Measurements from ENCODE around the gene TMPRSS5. TPM values are rescaled to one million over a fixed set of nuclear protein-coding genes. Genes with fewer than 3 reads are reported as not detected.

Gene TMPRSS5
- polyA plus RNA-seq, 1 donor (not counting 4 experiments of a cell fraction or from before 2014, with no cell fraction given): 0.04 TPM

DNA sequence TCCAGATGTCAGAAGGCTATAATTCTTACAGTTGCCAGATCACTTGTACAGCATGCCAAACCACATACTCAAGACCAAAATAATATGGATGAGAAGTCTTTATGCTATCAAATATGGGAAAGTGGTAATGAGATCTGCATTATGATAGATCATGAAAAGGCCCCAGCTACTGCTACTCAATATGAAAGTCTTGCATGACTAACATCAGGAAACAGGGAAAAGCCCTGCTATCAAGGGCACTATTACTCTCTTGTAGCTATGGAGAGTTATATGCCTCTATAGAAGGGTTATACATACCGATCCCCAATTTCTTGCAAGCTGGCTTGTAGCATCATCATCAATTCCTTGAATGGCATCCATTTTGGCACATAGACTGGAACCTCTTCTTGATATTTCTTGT lies 30.2 kb upstream of the TMPRSS5 start:
- no peak overlapping the region for H2AFZ ChIP-seq (ENCODE audit: control insufficient read depth, low read length)
- DNase-seq (ENCODE audit: low read depth, low spot score) (no peak), FAIRE-seq (no peak)
- H3K9me1 ChIP-seq (ENCODE audit: control insufficient read depth, extremely low read depth, insufficient read depth, low read length): no peaks in the 10 kb centered on the region
- no peaks in the 10 kb centered on the region for H3K79me2 ChIP-seq (ENCODE audit: control insufficient read depth, insufficient read depth, low read length)
- dilution Hi-C loops (cut with MboI; ENCODE audit: extremely low pct_ligation_motif_present, low sequenced_read_pairs): no loop called here
- H3K27me3 ChIP-seq (ENCODE audit: control insufficient read depth, extremely low read depth, insufficient read depth, low read length): no peaks in the 10 kb centered on the region
- H3K4me1 ChIP-seq (ENCODE audit: control insufficient read depth, extremely low read depth, insufficient read depth, low read length): no peaks in the 10 kb centered on the region
- no peak overlapping the region for H3K27ac ChIP-seq (ENCODE audit: control insufficient read depth, insufficient read depth, low read length)
- no peaks in the 10 kb centered on the region for H4K20me1 ChIP-seq (ENCODE audit: control insufficient read depth, extremely low read depth, insufficient read depth, low read length)
- peaks cover 6 to 16% of the 10 kb centered on the region in 2 experiments for H3K36me3 ChIP-seq (ENCODE audit: control insufficient read depth in 2 of 2, extremely low read depth in 1 of 2, insufficient read depth in 2 of 2, low read length in 2 of 2)
- H3K9me3 ChIP-seq (ENCODE audit: control insufficient read depth, low read depth, low read length): no peaks in the 10 kb centered on the region
- H3K4me3 ChIP-seq (ENCODE audit: control insufficient read depth in 2 of 3, extremely low read depth in 1 of 3, insufficient read depth in 2 of 3, low read depth in 1 of 3, low read length in 3 of 3): no peak overlapping the region
- H3K9ac ChIP-seq (ENCODE audit: control insufficient read depth, extremely low read depth, insufficient read depth, low read length): no peak overlapping the region
- TF ChIP-seq EZH2 (IDR thresholded peaks at IDR 0.05; ENCODE audit: low read length): no peak
- TF ChIP-seq, protein P1, sequence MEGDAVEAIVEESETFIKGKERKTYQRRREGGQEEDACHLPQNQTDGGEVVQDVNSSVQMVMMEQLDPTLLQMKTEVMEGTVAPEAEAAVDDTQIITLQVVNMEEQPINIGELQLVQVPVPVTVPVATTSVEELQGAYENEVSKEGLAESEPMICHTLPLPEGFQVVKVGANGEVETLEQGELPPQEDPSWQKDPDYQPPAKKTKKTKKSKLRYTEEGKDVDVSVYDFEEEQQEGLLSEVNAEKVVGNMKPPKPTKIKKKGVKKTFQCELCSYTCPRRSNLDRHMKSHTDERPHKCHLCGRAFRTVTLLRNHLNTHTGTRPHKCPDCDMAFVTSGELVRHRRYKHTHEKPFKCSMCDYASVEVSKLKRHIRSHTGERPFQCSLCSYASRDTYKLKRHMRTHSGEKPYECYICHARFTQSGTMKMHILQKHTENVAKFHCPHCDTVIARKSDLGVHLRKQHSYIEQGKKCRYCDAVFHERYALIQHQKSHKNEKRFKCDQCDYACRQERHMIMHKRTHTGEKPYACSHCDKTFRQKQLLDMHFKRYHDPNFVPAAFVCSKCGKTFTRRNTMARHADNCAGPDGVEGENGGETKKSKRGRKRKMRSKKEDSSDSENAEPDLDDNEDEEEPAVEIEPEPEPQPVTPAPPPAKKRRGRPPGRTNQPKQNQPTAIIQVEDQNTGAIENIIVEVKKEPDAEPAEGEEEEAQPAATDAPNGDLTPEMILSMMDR (optimal IDR thresholded peaks at IDR 0.05 in 1 of 3, IDR thresholded peaks at IDR 0.05 in 1 of 3, conservative IDR thresholded peaks at IDR 0.05 in 1 of 3; ENCODE audit: extremely low read depth in 1 of 3, insufficient read depth in 2 of 3, low read length in 3 of 3): no peak
- no peak overlapping the region for H3K4me2 ChIP-seq (ENCODE audit: control insufficient read depth, extremely low read depth, insufficient read depth, low read depth, low read length)

- Histone ChIP-seq H3K4me3 (ENCODE audit: control insufficient read depth in 2 of 3, extremely low read depth in 1 of 3, insufficient read depth in 2 of 3, low read depth in 1 of 3, low read length in 3 of 3) (no peak overlapping the region), H3K9me1 (ENCODE audit: control insufficient read depth, extremely low read depth, insufficient read depth, low read length) (no peaks in the 10 kb centered on the region), H3K27me3 (ENCODE audit: control insufficient read depth, extremely low read depth, insufficient read depth, low read length) (no peaks in the 10 kb centered on the region), H3K4me2 (ENCODE audit: control insufficient read depth, extremely low read depth, insufficient read depth, low read depth, low read length) (no peak overlapping the region), H2AFZ (ENCODE audit: control insufficient read depth, low read length) (no peak overlapping the region), H3K79me2 (ENCODE audit: control insufficient read depth, insufficient read depth, low read length) (no peaks in the 10 kb centered on the region), H3K4me1 (ENCODE audit: control insufficient read depth, extremely low read depth, insufficient read depth, low read length) (peaks cover 5% of the 10 kb centered on the region), H3K9ac (ENCODE audit: control insufficient read depth, extremely low read depth, insufficient read depth, low read length) (no peak overlapping the region), H3K36me3 (ENCODE audit: control insufficient read depth in 2 of 2, extremely low read depth in 1 of 2, insufficient read depth in 2 of 2, low read length in 2 of 2) (peaks cover 5% of the 10 kb centered on the region in 2 experiments), H3K27ac (ENCODE audit: control insufficient read depth, insufficient read depth, low read length) (no peak overlapping the region), H4K20me1 (ENCODE audit: control insufficient read depth, extremely low read depth, insufficient read depth, low read length) (no peaks in the 10 kb centered on the region), H3K9me3 (ENCODE audit: control insufficient read depth, low read depth, low read length) (no peaks in the 10 kb centered on the region)
- dilution Hi-C loops (cut with MboI; ENCODE audit: extremely low pct_ligation_motif_present, low sequenced_read_pairs): no loop called here
- DNase-seq (ENCODE audit: low read depth, low spot score): no peak
- TF ChIP-seq EZH2 (IDR thresholded peaks at IDR 0.05; ENCODE audit: low read length): no peak
- TF ChIP-seq, protein P1 (optimal IDR thresholded peaks at IDR 0.05 in 1 of 3, IDR thresholded peaks at IDR 0.05 in 1 of 3, conservative IDR thresholded peaks at IDR 0.05 in 1 of 3; ENCODE audit: extremely low read depth in 1 of 3, insufficient read depth in 2 of 3, low read length in 3 of 3): no peak
- FAIRE-seq: no peak
Measured at GRCh38 chr11:113732092-113732491, 26.0 kb upstream of the TMPRSS5 start.

All from keratinocyte (primary cell).